ENCODE results near the gene IL9.

DNA sequence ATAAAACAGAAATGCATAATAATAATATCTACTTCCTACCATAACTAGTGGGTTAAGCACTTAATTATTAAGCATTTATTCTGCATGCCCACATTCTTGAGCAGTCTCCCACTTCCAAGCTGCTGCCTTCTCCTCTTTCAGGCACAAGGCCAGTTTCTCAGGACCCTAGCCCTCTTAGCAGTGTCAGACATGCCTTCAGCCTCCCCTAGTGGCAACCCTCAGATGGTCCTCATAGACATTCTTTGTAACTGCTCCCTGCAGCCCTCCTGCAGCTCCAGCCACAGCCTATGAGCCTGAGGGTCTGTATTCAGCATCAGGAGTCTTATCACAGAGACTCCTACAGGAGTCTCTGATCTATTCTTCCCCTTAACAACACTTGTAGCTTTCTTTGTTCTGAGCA is 3.9 kb downstream of the IL9 start:
- no peak for TF ChIP-seq EP300 (IDR thresholded peaks at IDR 0.05; ENCODE audit: borderline replicate concordance)
- no peak for TF ChIP-seq NFIC (IDR thresholded peaks at IDR 0.05)
- no peak for TF ChIP-seq REST (IDR thresholded peaks at IDR 0.05; ENCODE audit: low read depth)
- TF ChIP-seq EGR1 (IDR thresholded peaks at IDR 0.05): no peak

All from Ishikawa (cell line).